Neural progenitor cell (in vitro differentiated cells): ENCODE data around the gene RGS6.

Source experiments
- CTCF ChIP-seq: fragments of 200-600 bp; sonication (generic); IDR thresholded peaks from 2 replicates; pipeline ENCODE4 v1.5.1; 2017; ENCODE audit warnings: antibody characterized with exemption, mild to moderate bottlenecking
- EZH2 ChIP-seq: fragments of 200-600 bp; sonication (generic); IDR thresholded peaks from 2 replicates; pipeline ENCODE4 v1.6.1; 2017; ENCODE audit warnings: antibody characterized with exemption, mild to moderate bottlenecking, moderate library complexity

- TF ChIP-seq CTCF (no peak), EZH2 (no peak)
These were observed 659.2 kb downstream of the RGS6 start for GRCh38 chr14:72591391-72591790.
